Gastroesophageal sphincter (tissue), 3 donors: ENCODE measurements around the gene SOWAHC.
A peak's percentile ranks its signal among the peaks of the same experiment; 100 is the strongest.

Source experiments
- EP300 ChIP-seq: sonication (generic); formaldehyde crosslinking; IDR thresholded peaks from one replicate; pipeline ENCODE4 v1.6.1; 2017; ENCODE audit warnings: antibody characterized with exemption, mild to moderate bottlenecking
- POLR2A ChIP-seq, 2 donors: fragments of 450-650 bp; IDR thresholded peaks; one replicate each; pipeline ENCODE4 v1.6.1; 2017; ENCODE audit warnings: antibody characterized with exemption in 2 of 2, mild to moderate bottlenecking in 2 of 2, moderate library complexity in 1 of 2
- POLR2AphosphoS5 ChIP-seq: sonication (generic); formaldehyde crosslinking; IDR thresholded peaks from one replicate; pipeline ENCODE4 v1.6.1; 2017; ENCODE audit warnings: antibody characterized with exemption
- TF ChIP-seq, protein P1 (sequence below), 4 experiments: fragments of 200-600 bp in 2 of 4; fragments of 450-650 bp in 2 of 4; sonication (generic) in 1 of 4; IDR thresholded peaks; one replicate each; pipeline ENCODE4 v1.5.1; 2017 to 2019; ENCODE audit warnings: antibody characterized with exemption in 4 of 4, mild to moderate bottlenecking in 2 of 4, moderate library complexity in 2 of 4

DNA sequence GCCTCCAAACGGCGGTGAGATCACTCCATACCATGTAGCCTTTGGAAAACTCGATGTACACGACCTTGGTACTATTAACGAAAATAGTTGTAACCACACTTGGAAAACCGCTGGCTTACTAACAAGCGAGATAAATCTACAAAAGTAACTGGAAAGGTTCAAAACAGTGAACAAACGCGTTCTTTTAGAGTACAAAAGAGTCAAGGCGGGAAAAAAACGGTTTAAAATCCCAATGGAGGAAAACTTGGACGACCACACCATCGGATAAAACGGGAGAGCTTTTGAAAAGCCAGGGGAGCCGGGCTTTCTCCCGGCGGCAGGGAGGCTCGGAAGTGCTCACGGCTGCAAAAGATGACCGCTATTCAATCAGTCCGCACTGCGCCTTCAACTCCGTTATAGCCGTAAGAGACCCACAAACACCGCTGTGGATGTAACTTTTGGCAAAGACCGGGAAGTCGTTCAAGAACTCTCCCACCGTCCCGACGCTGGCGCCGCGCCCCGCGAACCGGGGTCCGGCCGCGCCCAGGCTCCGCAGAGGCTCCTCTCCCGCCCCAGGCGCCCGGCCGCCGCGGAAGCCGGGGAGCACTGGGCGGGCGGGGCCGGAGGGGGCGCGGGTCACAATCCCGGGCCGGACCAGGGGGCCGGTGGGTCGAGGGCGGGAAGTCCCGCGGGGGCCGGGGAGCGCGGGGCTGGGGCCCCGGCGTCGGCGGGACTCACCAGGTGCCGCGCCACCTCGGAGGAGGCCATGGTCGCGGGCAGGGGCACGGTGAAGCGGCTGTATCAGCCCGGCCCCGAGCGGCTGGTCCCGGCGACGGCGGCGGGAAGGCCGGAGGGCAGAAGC, 863 bp upstream of the SOWAHC start:
- no peak for TF ChIP-seq EP300
- TF ChIP-seq, protein P1, sequence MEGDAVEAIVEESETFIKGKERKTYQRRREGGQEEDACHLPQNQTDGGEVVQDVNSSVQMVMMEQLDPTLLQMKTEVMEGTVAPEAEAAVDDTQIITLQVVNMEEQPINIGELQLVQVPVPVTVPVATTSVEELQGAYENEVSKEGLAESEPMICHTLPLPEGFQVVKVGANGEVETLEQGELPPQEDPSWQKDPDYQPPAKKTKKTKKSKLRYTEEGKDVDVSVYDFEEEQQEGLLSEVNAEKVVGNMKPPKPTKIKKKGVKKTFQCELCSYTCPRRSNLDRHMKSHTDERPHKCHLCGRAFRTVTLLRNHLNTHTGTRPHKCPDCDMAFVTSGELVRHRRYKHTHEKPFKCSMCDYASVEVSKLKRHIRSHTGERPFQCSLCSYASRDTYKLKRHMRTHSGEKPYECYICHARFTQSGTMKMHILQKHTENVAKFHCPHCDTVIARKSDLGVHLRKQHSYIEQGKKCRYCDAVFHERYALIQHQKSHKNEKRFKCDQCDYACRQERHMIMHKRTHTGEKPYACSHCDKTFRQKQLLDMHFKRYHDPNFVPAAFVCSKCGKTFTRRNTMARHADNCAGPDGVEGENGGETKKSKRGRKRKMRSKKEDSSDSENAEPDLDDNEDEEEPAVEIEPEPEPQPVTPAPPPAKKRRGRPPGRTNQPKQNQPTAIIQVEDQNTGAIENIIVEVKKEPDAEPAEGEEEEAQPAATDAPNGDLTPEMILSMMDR (IDR thresholded peaks at IDR 0.05): no peak
- TF ChIP-seq POLR2A (IDR thresholded peaks at IDR 0.05): peak in 1 of 2 donors; percentile 53
- peak; percentile 40 for TF ChIP-seq POLR2AphosphoS5
